HepG2 (cell line): Measurements from ENCODE around the gene DRAXIN. TPM values are rescaled to one million over a fixed set of nuclear protein-coding genes. Genes with fewer than 3 reads are reported as not detected.

Experiments used
- DNMT1 ChIP-seq: sonication (generic); formaldehyde crosslinking; IDR thresholded peaks from 2 replicates; pipeline ENCODE4 v1.5.1; 2020; ENCODE audit warnings: mild to moderate bottlenecking, missing genetic modification reagents
- FOXO1 ChIP-seq: sonication (generic); formaldehyde crosslinking; IDR thresholded peaks from 2 replicates; pipeline ENCODE4 v1.4.0; 2020; ENCODE audit warnings: missing genetic modification reagents
- HMGA1 ChIP-seq: sonication (generic); formaldehyde crosslinking; conservative IDR thresholded peaks from 2 replicates; pipeline ENCODE4 v1.4.0; 2020; ENCODE audit warnings: missing genetic modification reagents
- KDM3A ChIP-seq: IDR thresholded peaks from 2 replicates; pipeline ENCODE4 v1.6.1; 2018; ENCODE audit warnings: low read depth, missing compliant biosample characterization
- KDM6A ChIP-seq: IDR thresholded peaks from 2 replicates; pipeline ENCODE4 v1.6.1; 2016; ENCODE audit warnings: low read depth
- SALL1 ChIP-seq: sonication (generic); formaldehyde crosslinking; IDR thresholded peaks from 2 replicates; pipeline ENCODE4 v1.8.0; 2022; ENCODE audit warnings: mild to moderate bottlenecking, missing genetic modification reagents
- ZNF124 ChIP-seq: sonication (generic); formaldehyde crosslinking; IDR thresholded peaks from 2 replicates; pipeline ENCODE4 v1.4.0; 2020; ENCODE audit warnings: missing genetic modification reagents
- ZNF563 ChIP-seq: sonication (generic); formaldehyde crosslinking; IDR thresholded peaks from 2 replicates; pipeline ENCODE4 v1.8.0; 2022; ENCODE audit warnings: mild to moderate bottlenecking, moderate library complexity, missing genetic modification reagents
- ZSCAN25 ChIP-seq: sonication (generic); formaldehyde crosslinking; IDR thresholded peaks from 2 replicates; pipeline ENCODE4 v1.8.0; 2022; ENCODE audit warnings: mild to moderate bottlenecking, missing genetic modification reagents
- polyA plus RNA-seq, 8 experiments: library from polyadenylated mRNA; depleted of rRNA in 3 of 8; stranded (reverse) in 7 of 8; unstranded in 1 of 8; fragments of >200 nt; fragmentation: Illumina TruSeq in 4 of 8; extraction: Trizol in 4 of 8; gene quantifications; 2 replicates each; pipeline versions ENCODE4 v1.2.1 to v1.2.3, GENCODE V29; 2011 to 2016; ENCODE audit warnings: low read depth in 4 of 8, missing spikeins in 1 of 8, mixed read lengths in 1 of 8; ENCODE audit not compliant: insufficient read depth in 1 of 8
- total RNA-seq, 5 experiments: library from RNA; depleted of rRNA; stranded (reverse); fragments of >200 nt; fragmentation: Illumina TruSeq; extraction: Trizol; gene quantifications; 2 replicates each; pipeline ENCODE4 v1.2.3, GENCODE V29; 2016; ENCODE audit warnings: low read depth in 1 of 5
- TF ChIP-seq, protein P1 (sequence below), 2 experiments: sonication (generic) in 1 of 2; formaldehyde crosslinking in 1 of 2; IDR thresholded peaks; 2 replicates each; pipeline versions ENCODE4 v1.4.0 to v1.6.1; 2018 to 2020; ENCODE audit warnings: missing genetic modification reagents in 2 of 2, borderline replicate concordance in 1 of 2, low read depth in 1 of 2, mild to moderate bottlenecking in 1 of 2, missing biosample characterization in 1 of 2
- TF ChIP-seq, protein P2 (sequence below): sonication (generic); formaldehyde crosslinking; IDR thresholded peaks from 2 replicates; pipeline ENCODE4 v1.4.0; 2020; ENCODE audit warnings: mild to moderate bottlenecking, missing genetic modification reagents
- TF ChIP-seq, protein P3 (sequence below): sonication (generic); formaldehyde crosslinking; IDR thresholded peaks from 2 replicates; pipeline ENCODE4 v1.4.0; 2020; ENCODE audit warnings: missing genetic modification reagents
- TF ChIP-seq, protein P4 (sequence below): sonication (generic); formaldehyde crosslinking; IDR thresholded peaks from 2 replicates; pipeline ENCODE4 v1.5.1; 2020; ENCODE audit warnings: mild to moderate bottlenecking, missing genetic modification reagents, borderline replicate concordance
- TF ChIP-seq, protein P5 (sequence below): IDR thresholded peaks from 2 replicates; pipeline ENCODE4 v1.6.1; 2016; ENCODE audit warnings: mild to moderate bottlenecking

The DRAXIN gene
- total and polyA plus RNA-seq, 2 of the 13 experiments (the other 11 are each of a cell fraction or from before 2014, with no cell fraction given) = 0.02 TPM; not detected in 1

DNA sequence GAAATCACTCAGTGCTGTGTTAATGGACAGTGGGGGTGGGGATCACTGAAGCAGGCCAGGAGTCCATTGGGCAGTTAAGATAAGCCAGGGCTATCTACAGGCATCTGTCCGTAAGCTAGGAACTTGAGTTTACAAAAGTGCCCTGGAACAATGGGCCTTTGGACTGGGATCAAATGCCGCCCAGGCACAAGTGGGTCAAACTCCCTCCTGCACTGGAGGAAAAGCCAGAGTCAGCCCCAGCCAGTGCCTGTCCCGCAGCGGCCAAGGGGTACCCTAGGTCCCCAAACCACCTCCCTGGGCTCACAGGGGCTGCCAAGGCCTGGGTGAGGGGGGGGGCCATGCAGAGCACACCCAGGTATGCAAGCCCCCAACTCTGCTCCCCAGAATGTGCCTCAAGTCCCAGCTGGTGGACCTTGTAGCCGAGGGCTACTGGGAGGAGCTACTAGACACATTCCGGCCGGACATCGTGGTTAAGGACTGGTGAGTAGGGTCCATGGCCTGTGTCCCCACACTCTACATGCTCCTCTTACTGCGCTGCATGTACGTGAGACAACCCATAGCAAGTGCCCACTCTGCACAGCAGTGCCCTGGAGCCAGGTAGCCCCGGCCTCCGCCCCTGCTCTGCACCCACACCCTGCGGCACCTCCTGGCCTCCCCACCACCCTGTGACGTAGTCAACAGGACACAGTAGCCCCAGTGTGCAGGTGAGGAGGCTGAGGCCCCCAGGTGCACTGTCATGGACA, 19.8 kb upstream of the DRAXIN start (continued):
- TF ChIP-seq, protein P1, sequence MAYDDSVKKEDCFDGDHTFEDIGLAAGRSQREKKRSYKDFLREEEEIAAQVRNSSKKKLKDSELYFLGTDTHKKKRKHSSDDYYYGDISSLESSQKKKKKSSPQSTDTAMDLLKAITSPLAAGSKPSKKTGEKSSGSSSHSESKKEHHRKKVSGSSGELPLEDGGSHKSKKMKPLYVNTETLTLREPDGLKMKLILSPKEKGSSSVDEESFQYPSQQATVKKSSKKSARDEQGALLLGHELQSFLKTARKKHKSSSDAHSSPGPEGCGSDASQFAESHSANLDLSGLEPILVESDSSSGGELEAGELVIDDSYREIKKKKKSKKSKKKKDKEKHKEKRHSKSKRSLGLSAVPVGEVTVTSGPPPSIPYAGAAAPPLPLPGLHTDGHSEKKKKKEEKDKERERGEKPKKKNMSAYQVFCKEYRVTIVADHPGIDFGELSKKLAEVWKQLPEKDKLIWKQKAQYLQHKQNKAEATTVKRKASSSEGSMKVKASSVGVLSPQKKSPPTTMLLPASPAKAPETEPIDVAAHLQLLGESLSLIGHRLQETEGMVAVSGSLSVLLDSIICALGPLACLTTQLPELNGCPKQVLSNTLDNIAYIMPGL (CRISPR knock-in tag; IDR thresholded peaks at IDR 0.05; ENCODE audit: borderline replicate concordance in 1 of 2, low read depth in 1 of 2) = peak in 1 of 2 experiments; percentile 65; a peak in 1 of 4 replicates
- peak; percentile 63 for TF ChIP-seq SALL1 (CRISPR knock-in tag)
- TF ChIP-seq DNMT1 = peak; percentile 54; the same call in 1 of the 2 replicates
- TF ChIP-seq KDM6A (CRISPR knock-in tag) = peak; percentile 50; the same call in 1 of the 2 replicates
- TF ChIP-seq KDM3A (CRISPR knock-in tag) = no peak
- TF ChIP-seq FOXO1 (CRISPR knock-in tag) = peak; percentile 58; the same call in 1 of the 2 replicates
- TF ChIP-seq, protein P2, sequence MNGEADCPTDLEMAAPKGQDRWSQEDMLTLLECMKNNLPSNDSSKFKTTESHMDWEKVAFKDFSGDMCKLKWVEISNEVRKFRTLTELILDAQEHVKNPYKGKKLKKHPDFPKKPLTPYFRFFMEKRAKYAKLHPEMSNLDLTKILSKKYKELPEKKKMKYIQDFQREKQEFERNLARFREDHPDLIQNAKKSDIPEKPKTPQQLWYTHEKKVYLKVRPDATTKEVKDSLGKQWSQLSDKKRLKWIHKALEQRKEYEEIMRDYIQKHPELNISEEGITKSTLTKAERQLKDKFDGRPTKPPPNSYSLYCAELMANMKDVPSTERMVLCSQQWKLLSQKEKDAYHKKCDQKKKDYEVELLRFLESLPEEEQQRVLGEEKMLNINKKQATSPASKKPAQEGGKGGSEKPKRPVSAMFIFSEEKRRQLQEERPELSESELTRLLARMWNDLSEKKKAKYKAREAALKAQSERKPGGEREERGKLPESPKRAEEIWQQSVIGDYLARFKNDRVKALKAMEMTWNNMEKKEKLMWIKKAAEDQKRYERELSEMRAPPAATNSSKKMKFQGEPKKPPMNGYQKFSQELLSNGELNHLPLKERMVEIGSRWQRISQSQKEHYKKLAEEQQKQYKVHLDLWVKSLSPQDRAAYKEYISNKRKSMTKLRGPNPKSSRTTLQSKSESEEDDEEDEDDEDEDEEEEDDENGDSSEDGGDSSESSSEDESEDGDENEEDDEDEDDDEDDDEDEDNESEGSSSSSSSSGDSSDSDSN (CRISPR knock-in tag) = peak; percentile 70
- TF ChIP-seq, protein P3, sequence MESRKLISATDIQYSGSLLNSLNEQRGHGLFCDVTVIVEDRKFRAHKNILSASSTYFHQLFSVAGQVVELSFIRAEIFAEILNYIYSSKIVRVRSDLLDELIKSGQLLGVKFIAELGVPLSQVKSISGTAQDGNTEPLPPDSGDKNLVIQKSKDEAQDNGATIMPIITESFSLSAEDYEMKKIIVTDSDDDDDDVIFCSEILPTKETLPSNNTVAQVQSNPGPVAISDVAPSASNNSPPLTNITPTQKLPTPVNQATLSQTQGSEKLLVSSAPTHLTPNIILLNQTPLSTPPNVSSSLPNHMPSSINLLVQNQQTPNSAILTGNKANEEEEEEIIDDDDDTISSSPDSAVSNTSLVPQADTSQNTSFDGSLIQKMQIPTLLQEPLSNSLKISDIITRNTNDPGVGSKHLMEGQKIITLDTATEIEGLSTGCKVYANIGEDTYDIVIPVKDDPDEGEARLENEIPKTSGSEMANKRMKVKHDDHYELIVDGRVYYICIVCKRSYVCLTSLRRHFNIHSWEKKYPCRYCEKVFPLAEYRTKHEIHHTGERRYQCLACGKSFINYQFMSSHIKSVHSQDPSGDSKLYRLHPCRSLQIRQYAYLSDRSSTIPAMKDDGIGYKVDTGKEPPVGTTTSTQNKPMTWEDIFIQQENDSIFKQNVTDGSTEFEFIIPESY (CRISPR knock-in tag) = peak; percentile 7; the same call in 1 of the 2 replicates
- TF ChIP-seq ZNF124 (CRISPR knock-in tag) = peak; percentile 44; the same call in 1 of the 2 replicates
- TF ChIP-seq ZNF563 (CRISPR knock-in tag) = peak; percentile 22; the same call in 1 of the 2 replicates
- TF ChIP-seq, protein P4, sequence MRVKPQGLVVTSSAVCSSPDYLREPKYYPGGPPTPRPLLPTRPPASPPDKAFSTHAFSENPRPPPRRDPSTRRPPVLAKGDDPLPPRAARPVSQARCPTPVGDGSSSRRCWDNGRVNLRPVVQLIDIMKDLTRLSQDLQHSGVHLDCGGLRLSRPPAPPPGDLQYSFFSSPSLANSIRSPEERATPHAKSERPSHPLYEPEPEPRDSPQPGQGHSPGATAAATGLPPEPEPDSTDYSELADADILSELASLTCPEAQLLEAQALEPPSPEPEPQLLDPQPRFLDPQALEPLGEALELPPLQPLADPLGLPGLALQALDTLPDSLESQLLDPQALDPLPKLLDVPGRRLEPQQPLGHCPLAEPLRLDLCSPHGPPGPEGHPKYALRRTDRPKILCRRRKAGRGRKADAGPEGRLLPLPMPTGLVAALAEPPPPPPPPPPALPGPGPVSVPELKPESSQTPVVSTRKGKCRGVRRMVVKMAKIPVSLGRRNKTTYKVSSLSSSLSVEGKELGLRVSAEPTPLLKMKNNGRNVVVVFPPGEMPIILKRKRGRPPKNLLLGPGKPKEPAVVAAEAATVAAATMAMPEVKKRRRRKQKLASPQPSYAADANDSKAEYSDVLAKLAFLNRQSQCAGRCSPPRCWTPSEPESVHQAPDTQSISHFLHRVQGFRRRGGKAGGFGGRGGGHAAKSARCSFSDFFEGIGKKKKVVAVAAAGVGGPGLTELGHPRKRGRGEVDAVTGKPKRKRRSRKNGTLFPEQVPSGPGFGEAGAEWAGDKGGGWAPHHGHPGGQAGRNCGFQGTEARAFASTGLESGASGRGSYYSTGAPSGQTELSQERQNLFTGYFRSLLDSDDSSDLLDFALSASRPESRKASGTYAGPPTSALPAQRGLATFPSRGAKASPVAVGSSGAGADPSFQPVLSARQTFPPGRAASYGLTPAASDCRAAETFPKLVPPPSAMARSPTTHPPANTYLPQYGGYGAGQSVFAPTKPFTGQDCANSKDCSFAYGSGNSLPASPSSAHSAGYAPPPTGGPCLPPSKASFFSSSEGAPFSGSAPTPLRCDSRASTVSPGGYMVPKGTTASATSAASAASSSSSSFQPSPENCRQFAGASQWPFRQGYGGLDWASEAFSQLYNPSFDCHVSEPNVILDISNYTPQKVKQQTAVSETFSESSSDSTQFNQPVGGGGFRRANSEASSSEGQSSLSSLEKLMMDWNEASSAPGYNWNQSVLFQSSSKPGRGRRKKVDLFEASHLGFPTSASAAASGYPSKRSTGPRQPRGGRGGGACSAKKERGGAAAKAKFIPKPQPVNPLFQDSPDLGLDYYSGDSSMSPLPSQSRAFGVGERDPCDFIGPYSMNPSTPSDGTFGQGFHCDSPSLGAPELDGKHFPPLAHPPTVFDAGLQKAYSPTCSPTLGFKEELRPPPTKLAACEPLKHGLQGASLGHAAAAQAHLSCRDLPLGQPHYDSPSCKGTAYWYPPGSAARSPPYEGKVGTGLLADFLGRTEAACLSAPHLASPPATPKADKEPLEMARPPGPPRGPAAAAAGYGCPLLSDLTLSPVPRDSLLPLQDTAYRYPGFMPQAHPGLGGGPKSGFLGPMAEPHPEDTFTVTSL (CRISPR knock-in tag) = peak; percentile 27; the same call in 1 of the 2 replicates
- TF ChIP-seq, protein P5, sequence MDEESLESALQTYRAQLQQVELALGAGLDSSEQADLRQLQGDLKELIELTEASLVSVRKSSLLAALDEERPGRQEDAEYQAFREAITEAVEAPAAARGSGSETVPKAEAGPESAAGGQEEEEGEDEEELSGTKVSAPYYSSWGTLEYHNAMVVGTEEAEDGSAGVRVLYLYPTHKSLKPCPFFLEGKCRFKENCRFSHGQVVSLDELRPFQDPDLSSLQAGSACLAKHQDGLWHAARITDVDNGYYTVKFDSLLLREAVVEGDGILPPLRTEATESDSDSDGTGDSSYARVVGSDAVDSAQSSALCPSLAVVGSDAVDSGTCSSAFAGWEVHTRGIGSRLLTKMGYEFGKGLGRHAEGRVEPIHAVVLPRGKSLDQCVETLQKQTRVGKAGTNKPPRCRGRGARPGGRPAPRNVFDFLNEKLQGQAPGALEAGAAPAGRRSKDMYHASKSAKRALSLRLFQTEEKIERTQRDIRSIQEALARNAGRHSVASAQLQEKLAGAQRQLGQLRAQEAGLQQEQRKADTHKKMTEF (CRISPR knock-in tag) = peak; percentile 56; the same call in 1 of the 2 replicates
- TF ChIP-seq HMGA1 (CRISPR knock-in tag) = no peak
- TF ChIP-seq ZSCAN25 (CRISPR knock-in tag) = peak; percentile 60
